Measurements from ENCODE around the gene ITGAX. TPM values are rescaled to one million over a fixed set of nuclear protein-coding genes. Genes with fewer than 3 reads are reported as not detected.

Gene ITGAX
- total and polyA plus RNA-seq, 3 donors from 2014 or later, result 0.63 to 3.4 (median 2.8) TPM

DNA sequence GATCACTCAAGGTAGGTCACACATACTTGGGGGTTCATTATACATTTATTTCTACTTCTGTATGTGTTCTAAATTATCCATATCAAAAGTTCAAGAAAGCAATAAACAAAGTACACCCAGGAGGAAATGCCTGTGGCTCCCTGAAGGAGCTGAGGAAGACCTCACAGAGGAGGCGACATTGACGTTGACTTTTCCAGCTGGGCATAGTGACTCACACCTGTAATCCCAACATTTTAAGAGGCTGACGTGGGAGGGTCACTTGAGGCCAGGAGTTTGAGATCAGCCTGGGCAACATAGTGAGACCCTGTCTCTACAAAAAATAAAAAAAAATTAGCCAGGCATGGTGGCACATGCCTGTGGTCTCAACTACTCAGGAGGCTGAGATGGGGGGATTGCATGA, 54.5 kb downstream of the ITGAX start:
- Histone ChIP-seq H3K4me1 (no peaks in the 10 kb centered on the region), H3K9me3 (no peaks in the 10 kb centered on the region), H3K36me3 (ENCODE audit: low read depth, missing control alignments) (no peaks in the 10 kb centered on the region), H3K4me3 (no peak overlapping the region), H3K27me3 (no peaks in the 10 kb centered on the region), H3K27ac (no peak overlapping the region)
- TF ChIP-seq POLR2A (IDR thresholded peaks at IDR 0.05), result no peak
- TF ChIP-seq, protein P1, sequence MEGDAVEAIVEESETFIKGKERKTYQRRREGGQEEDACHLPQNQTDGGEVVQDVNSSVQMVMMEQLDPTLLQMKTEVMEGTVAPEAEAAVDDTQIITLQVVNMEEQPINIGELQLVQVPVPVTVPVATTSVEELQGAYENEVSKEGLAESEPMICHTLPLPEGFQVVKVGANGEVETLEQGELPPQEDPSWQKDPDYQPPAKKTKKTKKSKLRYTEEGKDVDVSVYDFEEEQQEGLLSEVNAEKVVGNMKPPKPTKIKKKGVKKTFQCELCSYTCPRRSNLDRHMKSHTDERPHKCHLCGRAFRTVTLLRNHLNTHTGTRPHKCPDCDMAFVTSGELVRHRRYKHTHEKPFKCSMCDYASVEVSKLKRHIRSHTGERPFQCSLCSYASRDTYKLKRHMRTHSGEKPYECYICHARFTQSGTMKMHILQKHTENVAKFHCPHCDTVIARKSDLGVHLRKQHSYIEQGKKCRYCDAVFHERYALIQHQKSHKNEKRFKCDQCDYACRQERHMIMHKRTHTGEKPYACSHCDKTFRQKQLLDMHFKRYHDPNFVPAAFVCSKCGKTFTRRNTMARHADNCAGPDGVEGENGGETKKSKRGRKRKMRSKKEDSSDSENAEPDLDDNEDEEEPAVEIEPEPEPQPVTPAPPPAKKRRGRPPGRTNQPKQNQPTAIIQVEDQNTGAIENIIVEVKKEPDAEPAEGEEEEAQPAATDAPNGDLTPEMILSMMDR (IDR thresholded peaks at IDR 0.05), result no peak
- no peak for DNase-seq
- intact Hi-C loops (cut with DNase I; ENCODE audit: low total_unique reads), result no loop called here
- whole genome bisulfite sequencing, 2 donors, result 70 to 87% methylated on average over 3 of the region's 3 CpGs

DNA sequence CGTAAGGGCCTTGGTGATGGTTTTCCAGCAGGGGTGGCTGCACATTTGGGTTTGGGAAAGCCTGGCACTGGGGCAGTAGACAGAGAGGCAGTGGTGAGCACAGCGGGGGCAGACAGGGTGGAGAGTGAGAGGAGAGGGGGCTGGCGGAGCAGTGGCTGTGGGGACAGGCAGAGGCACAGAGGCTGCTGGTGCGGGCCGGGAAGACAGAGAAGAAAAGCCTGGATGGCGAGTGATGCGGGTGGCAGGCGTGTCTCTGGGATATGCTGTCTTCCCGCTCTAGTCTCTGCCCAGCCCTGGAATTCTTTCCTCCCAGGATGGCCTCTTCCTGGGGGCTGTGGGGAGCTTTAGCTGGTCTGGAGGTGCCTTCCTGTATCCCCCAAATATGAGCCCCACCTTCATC, 55.1 kb downstream of the ITGAX start:
- no peak for DNase-seq
- Histone ChIP-seq H3K27me3 (no peaks in the 10 kb centered on the region), H3K4me1 (no peaks in the 10 kb centered on the region), H3K27ac (no peak overlapping the region), H3K4me3 (no peak overlapping the region), H3K9me3 (no peaks in the 10 kb centered on the region), H3K36me3 (ENCODE audit: low read depth, missing control alignments) (no peaks in the 10 kb centered on the region)
- TF ChIP-seq POLR2A (IDR thresholded peaks at IDR 0.05), result no peak
- TF ChIP-seq, protein P1 (IDR thresholded peaks at IDR 0.05), result no peak
- WGBS, 2 donors, result 76 to 88% methylated on average over 9 of the region's 9 CpGs
- intact Hi-C loops (cut with DNase I; ENCODE audit: low total_unique reads), result no loop called here

DNA sequence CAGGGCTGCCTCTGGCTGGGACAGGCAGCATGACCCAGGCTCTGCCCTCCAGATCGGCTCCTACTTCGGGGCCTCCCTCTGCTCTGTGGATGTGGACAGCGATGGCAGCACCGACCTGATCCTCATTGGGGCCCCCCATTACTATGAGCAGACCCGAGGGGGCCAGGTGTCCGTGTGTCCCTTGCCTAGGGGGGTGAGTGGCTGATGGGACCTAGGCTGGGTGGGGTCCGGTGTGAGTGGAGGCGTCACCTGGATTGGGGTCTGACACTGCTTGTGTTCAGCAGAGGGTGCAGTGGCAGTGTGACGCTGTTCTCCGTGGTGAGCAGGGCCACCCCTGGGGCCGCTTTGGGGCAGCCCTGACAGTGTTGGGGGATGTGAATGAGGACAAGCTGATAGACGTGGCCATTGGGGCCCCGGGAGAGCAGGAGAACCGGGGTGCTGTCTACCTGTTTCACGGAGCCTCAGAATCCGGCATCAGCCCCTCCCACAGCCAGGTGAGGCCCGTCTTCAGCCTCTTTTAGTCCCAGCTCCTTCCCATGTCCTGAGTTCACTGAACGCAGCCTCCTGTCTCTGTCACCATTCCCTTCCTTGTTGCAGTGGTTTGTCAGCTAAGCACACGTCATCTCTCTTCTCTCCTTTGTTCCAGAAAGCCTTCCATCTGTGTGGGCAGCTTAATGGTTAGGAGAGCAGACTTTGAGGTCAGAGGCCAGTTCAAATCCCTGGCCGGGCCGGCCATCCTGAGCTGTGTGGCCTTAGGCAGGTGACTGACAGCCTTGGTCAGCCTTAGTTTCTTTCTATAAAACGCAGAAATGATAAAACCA, 56.3 kb downstream of the ITGAX start:
- 82 to 83% methylated on average over 15 to 22 of the region's 22 CpGs for WGBS, 2 donors
- Histone ChIP-seq H3K27me3 (no peaks in the 10 kb centered on the region), H3K27ac (no peak overlapping the region), H3K4me1 (no peaks in the 10 kb centered on the region), H3K4me3 (no peak overlapping the region), H3K9me3 (no peaks in the 10 kb centered on the region), H3K36me3 (ENCODE audit: low read depth, missing control alignments) (no peaks in the 10 kb centered on the region)
- DNase-seq, result no peak
- TF ChIP-seq, protein P1 (IDR thresholded peaks at IDR 0.05), result no peak
- no peak for TF ChIP-seq POLR2A (IDR thresholded peaks at IDR 0.05)
- intact Hi-C loops (cut with DNase I; ENCODE audit: low total_unique reads), result no loop called here

DNA sequence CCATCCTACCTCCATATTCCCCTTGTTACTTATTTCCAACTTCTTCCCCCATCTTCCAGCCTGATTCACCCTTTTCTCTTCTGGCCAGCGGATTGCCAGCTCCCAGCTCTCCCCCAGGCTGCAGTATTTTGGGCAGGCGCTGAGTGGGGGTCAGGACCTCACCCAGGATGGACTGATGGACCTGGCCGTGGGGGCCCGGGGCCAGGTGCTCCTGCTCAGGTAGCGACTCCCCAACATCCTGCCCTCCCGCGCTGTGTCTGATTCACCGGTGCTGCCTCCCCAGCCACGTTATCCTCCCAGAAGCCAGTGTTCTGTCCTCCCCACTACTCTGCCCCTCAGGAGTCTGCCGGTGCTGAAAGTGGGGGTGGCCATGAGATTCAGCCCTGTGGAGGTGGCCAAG, 57.8 kb downstream of the ITGAX start:
- no peaks in the 10 kb centered on the region for H3K36me3 ChIP-seq (ENCODE audit: low read depth, missing control alignments)
- no peak for DNase-seq
- H3K27me3 ChIP-seq, result no peaks in the 10 kb centered on the region
- TF ChIP-seq, protein P1 (IDR thresholded peaks at IDR 0.05), result no peak
- TF ChIP-seq POLR2A (IDR thresholded peaks at IDR 0.05), result no peak
- H3K9me3 ChIP-seq, result no peaks in the 10 kb centered on the region
- no peak overlapping the region for H3K27ac ChIP-seq
- intact Hi-C loops (cut with DNase I; ENCODE audit: low total_unique reads), result no loop called here
- no peak overlapping the region for H3K4me3 ChIP-seq
- H3K4me1 ChIP-seq, result no peaks in the 10 kb centered on the region
- WGBS, 2 donors, result 82% methylated on average over 9 to 10 of the region's 10 CpGs

DNA sequence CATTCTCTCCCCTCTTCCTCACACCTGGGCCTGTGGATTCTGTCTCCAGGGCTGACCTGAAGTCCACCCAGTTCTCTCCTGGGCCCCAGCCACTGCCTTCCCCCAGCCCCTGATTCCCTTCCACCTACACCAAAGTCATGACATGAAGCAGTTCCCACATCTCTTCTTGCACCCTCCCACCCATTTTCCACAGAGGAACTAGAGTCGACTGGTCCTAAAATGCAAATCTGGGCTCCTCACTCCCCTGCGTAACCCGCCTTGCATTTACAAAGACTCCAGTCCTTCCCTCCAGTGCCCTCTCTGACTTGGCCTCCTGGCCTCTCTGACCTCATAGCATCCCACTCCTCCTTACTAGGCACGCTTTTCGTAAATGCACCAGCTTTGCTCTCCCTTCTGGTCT, 58.4 kb downstream of the ITGAX start:
- Histone ChIP-seq H3K27me3 (no peaks in the 10 kb centered on the region), H3K36me3 (ENCODE audit: low read depth, missing control alignments) (no peaks in the 10 kb centered on the region), H3K9me3 (no peaks in the 10 kb centered on the region), H3K4me1 (no peaks in the 10 kb centered on the region), H3K4me3 (no peak overlapping the region), H3K27ac (no peak overlapping the region)
- 89 to 94% methylated on average over 5 of the region's 5 CpGs for WGBS, 2 donors
- intact Hi-C loops (cut with DNase I; ENCODE audit: low total_unique reads), result no loop called here
- DNase-seq, result no peak
- TF ChIP-seq, protein P1 (IDR thresholded peaks at IDR 0.05), result no peak
